Measurements from ENCODE around the gene TECTA. TPM values are rescaled to one million over a fixed set of nuclear protein-coding genes. Genes with fewer than 3 reads are reported as not detected.

The TECTA gene
- total RNA-seq, 1 experiment from 2014 or later, result 1.1 TPM

- Histone ChIP-seq H3K4me3 (no peak overlapping the region), H3K36me3 (no peaks in the 10 kb centered on the region), H3K9me3 (replicated peaks) (no peaks in the 10 kb centered on the region), H3K4me1 (no peaks in the 10 kb centered on the region; the same call in 1 of the 2 replicates), H3K27me3 (no peaks in the 10 kb centered on the region), H3K27ac (no peak overlapping the region)
- no peak for DNase-seq
Observed at GRCh38 chr11:121207485-121208115, 106.6 kb downstream of the TECTA start.

- H3K4me1 ChIP-seq, result no peaks in the 10 kb centered on the region; the same call in 1 of the 2 replicates
- DNase-seq, result no peak
- no peak overlapping the region for H3K4me3 ChIP-seq
- no peaks in the 10 kb centered on the region for H3K27me3 ChIP-seq
- H3K36me3 ChIP-seq, result no peaks in the 10 kb centered on the region
- no peaks in the 10 kb centered on the region; the same call in 1 of the 2 replicates for H3K9me3 ChIP-seq (replicated peaks)
- no peak overlapping the region for H3K27ac ChIP-seq
Observed at GRCh38 chr11:121210445-121211080, 109.5 kb downstream of the TECTA start.

GRCh38 chr11:121211626-121212025 is 110.6 kb downstream of the TECTA start:
- Histone ChIP-seq H3K9me3 (replicated peaks) (no peaks in the 10 kb centered on the region; the same call in 1 of the 2 replicates), H3K4me1 (no peaks in the 10 kb centered on the region; the same call in 1 of the 2 replicates), H3K4me3 (no peak overlapping the region), H3K27me3 (no peaks in the 10 kb centered on the region), H3K27ac (no peak overlapping the region), H3K36me3 (no peaks in the 10 kb centered on the region)
- DNase-seq, result no peak

- Histone ChIP-seq H3K27me3 (no peaks in the 10 kb centered on the region), H3K4me1 (no peaks in the 10 kb centered on the region; the same call in 1 of the 2 replicates), H3K9me3 (replicated peaks) (no peaks in the 10 kb centered on the region; the same call in 1 of the 2 replicates), H3K36me3 (no peaks in the 10 kb centered on the region), H3K4me3 (no peak overlapping the region), H3K27ac (no peak overlapping the region)
- no peak for DNase-seq
Observed at GRCh38 chr11:121212536-121213361, 111.7 kb downstream of the TECTA start.

- no peaks in the 10 kb centered on the region for H3K27me3 ChIP-seq
- H3K36me3 ChIP-seq, result no peaks in the 10 kb centered on the region
- no peak overlapping the region for H3K4me3 ChIP-seq
- no peaks in the 10 kb centered on the region for H3K4me1 ChIP-seq
- DNase-seq, result peak in 1 of 2 experiments; percentile 4
- H3K27ac ChIP-seq, result no peak overlapping the region
- H3K9me3 ChIP-seq (replicated peaks), result no peaks in the 10 kb centered on the region; the same call in 1 of the 2 replicates
Observed at GRCh38 chr11:121213362-121213893, 112.4 kb downstream of the TECTA start.

GRCh38 chr11:121214861-121215260 is 113.8 kb downstream of the TECTA start:
- DNase-seq, result no peak
- Histone ChIP-seq H3K36me3 (no peaks in the 10 kb centered on the region), H3K9me3 (replicated peaks) (no peaks in the 10 kb centered on the region; the same call in 1 of the 2 replicates), H3K4me1 (no peaks in the 10 kb centered on the region), H3K27me3 (no peaks in the 10 kb centered on the region), H3K27ac (no peak overlapping the region), H3K4me3 (no peak overlapping the region)

GRCh38 chr11:121221496-121222200 is 120.6 kb downstream of the TECTA start:
- H3K4me3 ChIP-seq, result no peak overlapping the region
- no peaks in the 10 kb centered on the region for H3K36me3 ChIP-seq
- no peak for DNase-seq
- H3K27me3 ChIP-seq, result no peaks in the 10 kb centered on the region
- H3K9me3 ChIP-seq (replicated peaks), result no peaks in the 10 kb centered on the region
- H3K27ac ChIP-seq, result no peak overlapping the region
- no peaks in the 10 kb centered on the region for H3K4me1 ChIP-seq

GRCh38 chr11:121223161-121223560 is 122.1 kb downstream of the TECTA start:
- no peaks in the 10 kb centered on the region for H3K36me3 ChIP-seq
- no peaks in the 10 kb centered on the region for H3K27me3 ChIP-seq
- no peaks in the 10 kb centered on the region for H3K9me3 ChIP-seq (replicated peaks)
- no peaks in the 10 kb centered on the region for H3K4me1 ChIP-seq
- H3K4me3 ChIP-seq, result no peak overlapping the region
- no peak overlapping the region for H3K27ac ChIP-seq
- no peak for DNase-seq

GRCh38 chr11:121225382-121225781 is 124.3 kb downstream of the TECTA start:
- no peak for DNase-seq
- no peaks in the 10 kb centered on the region for H3K9me3 ChIP-seq (replicated peaks)

GRCh38 chr11:121226415-121227263 is 125.6 kb downstream of the TECTA start:
- peak in 1 of 2 experiments; percentile 30 for DNase-seq
- Histone ChIP-seq H3K27me3 (no peaks in the 10 kb centered on the region), H3K4me1 (no peaks in the 10 kb centered on the region), H3K27ac (no peak overlapping the region), H3K4me3 (no peak overlapping the region), H3K9me3 (replicated peaks) (no peaks in the 10 kb centered on the region), H3K36me3 (no peaks in the 10 kb centered on the region)

More at GRCh38 chr11:121225382-121225781, 124.3 kb downstream of the TECTA start:
- H3K4me3 ChIP-seq, result no peak overlapping the region
- H3K36me3 ChIP-seq, result no peaks in the 10 kb centered on the region
- H3K27ac ChIP-seq, result no peak overlapping the region
- H3K27me3 ChIP-seq, result no peaks in the 10 kb centered on the region
- H3K4me1 ChIP-seq, result no peaks in the 10 kb centered on the region

GRCh38 chr11:121228851-121229250 is 127.8 kb downstream of the TECTA start:
- H3K27me3 ChIP-seq, result no peaks in the 10 kb centered on the region
- no peak overlapping the region for H3K4me3 ChIP-seq
- no peak for DNase-seq
- H3K4me1 ChIP-seq, result no peaks in the 10 kb centered on the region
- no peak overlapping the region for H3K27ac ChIP-seq
- no peaks in the 10 kb centered on the region for H3K9me3 ChIP-seq (replicated peaks)
- H3K36me3 ChIP-seq, result no peaks in the 10 kb centered on the region

GRCh38 chr11:121229495-121230215 is 128.6 kb downstream of the TECTA start:
- Histone ChIP-seq H3K4me1 (no peaks in the 10 kb centered on the region; the same call in 1 of the 2 replicates), H3K27me3 (no peaks in the 10 kb centered on the region), H3K9me3 (replicated peaks) (no peaks in the 10 kb centered on the region), H3K27ac (no peak overlapping the region), H3K36me3 (no peaks in the 10 kb centered on the region), H3K4me3 (no peak overlapping the region)
- DNase-seq, result no peak

Data from SJCRH30 (cell line).